GM21381 (cell line): ENCODE measurements around the gene WNT6.

Experiments
- ATAC-seq: cut with Tn5 transposase; IDR thresholded peaks from one replicate; pipeline ENCODE4 v1.9.1; 2021; ENCODE audit warnings: mild to moderate bottlenecking, moderate library complexity; ENCODE audit not compliant: unreplicated experiment

Gene WNT6

GRCh38 chr2:218892693-218893348, 33.2 kb downstream of the WNT6 start:
- peak; percentile 54 for ATAC-seq

GRCh38 chr2:218893349-218894150, 33.9 kb downstream of the WNT6 start:
- no peak for ATAC-seq

- no peak for ATAC-seq
Observed at GRCh38 chr2:218894151-218894879, 34.7 kb downstream of the WNT6 start.

- ATAC-seq, result no peak
Observed at GRCh38 chr2:218894880-218895157, 35.2 kb downstream of the WNT6 start.

GRCh38 chr2:218895326-218895725, 35.7 kb downstream of the WNT6 start:
- ATAC-seq, result no peak

- peak; percentile 8 for ATAC-seq
Observed at GRCh38 chr2:218895759-218896500, 36.3 kb downstream of the WNT6 start.

- ATAC-seq, result peak; percentile 52
Observed at GRCh38 chr2:218896501-218897393, 37.1 kb downstream of the WNT6 start.

GRCh38 chr2:218897394-218898108, 37.9 kb downstream of the WNT6 start:
- no peak for ATAC-seq

GRCh38 chr2:218898109-218898878, 38.7 kb downstream of the WNT6 start:
- peak; percentile 36 for ATAC-seq

GRCh38 chr2:218899147-218899546, 39.5 kb downstream of the WNT6 start:
- ATAC-seq, result no peak

GRCh38 chr2:218902427-218902826, 42.8 kb downstream of the WNT6 start:
- no peak for ATAC-seq

GRCh38 chr2:218904176-218904575, 44.6 kb downstream of the WNT6 start:
- no peak for ATAC-seq

GRCh38 chr2:218908721-218909619, 49.4 kb downstream of the WNT6 start:
- peak; percentile 91 for ATAC-seq

- ATAC-seq, result no peak
Observed at GRCh38 chr2:218910741-218911140, 51.1 kb downstream of the WNT6 start.

- no peak for ATAC-seq
Observed at GRCh38 chr2:218920504-218920903, 60.9 kb downstream of the WNT6 start.
